ENCODE results near the gene IL17RB.

The IL17RB gene

DNA sequence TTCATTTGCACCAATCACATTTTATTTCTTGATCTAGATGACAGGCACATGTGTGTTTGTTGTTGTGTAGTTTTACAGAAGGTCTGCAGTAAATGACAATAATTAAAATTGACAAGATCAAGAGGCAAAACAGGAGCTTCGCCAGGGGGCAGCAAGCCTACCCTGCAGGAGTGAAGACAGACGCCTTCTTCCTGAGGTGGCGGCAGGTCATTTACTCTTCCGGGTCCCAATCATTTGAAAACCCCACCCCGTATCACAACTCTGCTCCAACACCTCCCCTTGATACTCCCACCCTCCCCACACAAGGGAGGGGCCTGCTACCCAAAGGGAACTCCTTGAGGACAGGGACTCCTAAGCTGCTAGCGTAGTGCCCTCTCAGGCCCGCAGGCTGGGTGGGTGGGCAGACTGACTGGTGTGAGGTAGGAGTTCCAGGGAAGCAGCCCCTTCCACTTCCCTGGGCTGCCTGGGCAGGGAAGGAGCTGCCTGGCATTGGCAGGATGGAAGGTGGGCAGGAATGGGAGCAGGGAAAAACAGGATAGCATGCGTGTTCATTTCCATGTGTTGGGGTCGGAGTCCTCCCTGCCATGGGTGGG, 13.2 kb upstream of the IL17RB start:
- no peak for DNase-seq (ENCODE audit: low read depth)

DNA sequence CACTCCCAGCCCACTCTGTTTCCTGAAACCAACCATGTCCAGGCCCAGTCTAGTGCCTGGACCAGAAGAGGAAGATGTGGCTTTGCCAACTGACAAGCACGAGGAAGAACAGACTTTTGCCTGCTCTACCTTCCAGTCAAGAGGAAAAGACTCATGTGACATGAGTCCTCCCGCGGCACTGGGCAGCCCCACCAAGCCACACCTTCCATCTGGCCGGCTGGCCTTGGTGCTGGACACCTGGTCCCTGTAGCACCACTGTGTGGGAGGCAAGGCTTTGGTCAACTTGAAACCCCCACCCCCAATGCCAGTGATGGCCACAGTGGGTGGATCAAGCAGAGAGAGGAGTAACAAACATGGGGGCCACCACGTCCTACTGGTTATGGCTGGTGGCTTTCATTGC, 12.7 kb upstream of the IL17RB start:
- no peak for DNase-seq (ENCODE audit: low read depth)

DNA sequence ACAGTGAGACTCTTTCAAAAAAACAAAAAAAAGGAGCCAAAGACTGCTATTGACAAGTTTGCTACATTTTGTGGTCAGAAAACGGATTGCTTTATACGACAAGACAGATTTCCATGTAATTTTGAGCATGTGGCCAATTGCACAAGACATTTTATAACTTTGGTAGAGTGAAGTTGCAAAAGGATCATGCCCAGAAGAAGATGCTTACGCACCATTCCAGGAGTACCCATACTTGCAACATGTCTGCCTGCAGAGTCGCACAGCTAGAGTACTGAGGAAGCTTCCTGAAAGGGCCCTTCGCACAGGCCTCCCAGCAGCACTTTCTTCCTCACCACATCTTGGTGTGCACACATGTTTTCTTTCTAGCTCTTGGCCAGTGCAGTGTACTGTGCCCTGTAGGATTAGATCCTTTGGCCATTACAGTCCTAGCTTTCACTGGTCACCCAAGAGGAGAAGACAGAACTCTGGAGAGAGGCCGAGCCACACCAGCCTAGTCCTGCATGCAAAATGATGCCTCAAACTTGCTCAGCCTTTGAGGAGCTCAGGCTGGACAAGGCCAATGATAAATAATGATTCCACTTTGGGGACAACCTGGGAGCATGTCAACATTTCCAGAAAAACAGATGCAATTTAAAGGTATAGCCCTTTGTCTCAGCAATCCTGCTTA, 11.8 kb upstream of the IL17RB start:
- no peak for DNase-seq (ENCODE audit: low read depth)

DNA sequence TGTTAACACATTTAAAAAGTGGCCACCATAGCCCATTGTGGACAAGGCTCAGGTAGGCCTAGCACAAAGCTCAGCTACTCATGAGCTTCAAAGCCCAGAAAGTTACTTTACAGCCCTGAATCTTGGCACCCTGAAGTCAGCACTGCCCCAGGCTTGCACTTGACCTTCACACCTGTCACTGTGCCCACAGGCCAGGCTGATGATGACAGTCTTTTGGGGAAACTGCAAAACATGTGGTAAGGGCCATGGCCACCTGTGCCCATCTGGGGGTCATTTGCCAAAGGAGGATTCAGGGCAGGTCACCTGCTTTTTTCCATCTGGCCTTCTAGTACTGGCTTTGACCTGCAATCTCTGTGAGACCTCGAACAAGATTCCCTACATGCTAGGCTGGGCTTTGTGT, 11.1 kb upstream of the IL17RB start:
- no peak for DNase-seq (ENCODE audit: low read depth)

DNA sequence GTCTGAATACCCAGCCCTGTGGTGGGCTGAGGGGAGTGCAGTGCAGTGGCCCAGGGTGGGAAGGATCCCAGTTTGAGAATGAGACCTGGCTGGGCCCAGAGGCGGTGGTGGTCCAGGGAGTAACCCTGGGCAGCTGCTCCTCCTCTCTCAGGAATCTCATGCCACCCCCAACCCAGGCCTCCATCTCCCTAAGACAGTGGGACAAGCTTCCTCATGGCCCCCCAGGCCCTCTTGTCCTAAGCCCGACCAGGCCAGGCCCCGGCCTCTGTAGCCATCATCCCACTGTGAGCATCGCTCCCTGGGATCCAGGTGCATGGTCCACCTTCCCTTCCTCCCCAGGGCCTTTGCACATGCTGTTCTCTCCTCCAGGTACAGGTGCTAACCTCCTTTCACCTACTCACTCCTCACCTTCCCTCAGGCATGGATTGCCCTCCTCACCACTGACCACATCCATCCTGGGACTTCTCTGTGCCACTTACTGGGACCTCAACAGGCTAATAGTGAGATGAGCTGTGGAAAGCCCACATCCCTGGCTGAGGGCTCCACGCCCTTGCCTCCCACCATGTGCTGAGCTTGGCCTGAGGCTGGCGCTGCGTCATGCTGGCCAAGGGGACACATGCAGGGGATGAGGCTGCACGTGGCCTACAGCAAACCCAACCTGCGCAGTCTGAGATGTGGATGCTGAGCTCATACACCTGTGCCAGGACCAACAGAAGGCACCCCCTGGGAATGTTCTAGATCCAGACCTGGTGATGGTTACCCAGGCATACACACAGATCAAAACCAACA, 10.1 kb upstream of the IL17RB start:
- DNase-seq (ENCODE audit: low read depth): no peak

DNA sequence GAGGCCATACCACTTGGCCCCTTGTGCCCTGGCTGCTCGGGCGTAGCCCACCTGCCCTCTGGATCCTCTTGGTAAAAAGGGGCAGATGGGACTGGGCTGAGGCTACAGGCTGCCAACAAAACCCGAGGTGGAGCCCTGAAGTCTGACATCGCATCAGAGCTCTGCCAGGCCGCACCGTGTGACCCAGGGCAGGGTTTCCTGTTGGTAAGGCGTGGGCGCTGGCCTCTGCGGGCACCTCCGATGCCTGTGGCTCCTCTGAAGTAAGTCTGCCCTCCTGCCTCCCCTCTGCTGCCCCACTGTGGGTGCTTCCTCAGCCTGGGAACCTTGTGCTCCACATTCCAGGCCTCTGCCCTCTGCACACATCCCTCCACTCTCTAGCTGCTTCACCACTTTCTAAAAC, 9.0 kb upstream of the IL17RB start:
- no peak for DNase-seq (ENCODE audit: low read depth)

DNA sequence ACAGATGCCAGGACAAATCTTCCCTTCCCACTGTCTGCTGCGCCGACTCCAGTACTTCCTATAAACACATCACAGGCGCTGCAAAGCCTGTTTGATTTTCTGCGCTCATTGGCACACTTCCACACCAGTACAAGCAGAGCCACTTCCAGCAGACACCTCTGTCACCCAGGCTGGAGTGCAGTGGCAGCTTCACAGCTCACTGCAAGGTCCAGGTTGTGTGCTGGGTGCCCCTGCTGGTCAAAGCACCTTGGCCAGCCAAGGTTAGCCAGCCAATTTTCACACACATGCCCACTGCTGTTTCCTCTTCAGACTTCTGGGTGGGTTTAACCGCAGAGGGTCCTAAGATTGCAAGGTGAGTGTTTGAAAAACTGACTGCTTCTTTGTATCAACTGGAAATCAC, 5.1 kb upstream of the IL17RB start:
- no peak for DNase-seq (ENCODE audit: low read depth)

DNA sequence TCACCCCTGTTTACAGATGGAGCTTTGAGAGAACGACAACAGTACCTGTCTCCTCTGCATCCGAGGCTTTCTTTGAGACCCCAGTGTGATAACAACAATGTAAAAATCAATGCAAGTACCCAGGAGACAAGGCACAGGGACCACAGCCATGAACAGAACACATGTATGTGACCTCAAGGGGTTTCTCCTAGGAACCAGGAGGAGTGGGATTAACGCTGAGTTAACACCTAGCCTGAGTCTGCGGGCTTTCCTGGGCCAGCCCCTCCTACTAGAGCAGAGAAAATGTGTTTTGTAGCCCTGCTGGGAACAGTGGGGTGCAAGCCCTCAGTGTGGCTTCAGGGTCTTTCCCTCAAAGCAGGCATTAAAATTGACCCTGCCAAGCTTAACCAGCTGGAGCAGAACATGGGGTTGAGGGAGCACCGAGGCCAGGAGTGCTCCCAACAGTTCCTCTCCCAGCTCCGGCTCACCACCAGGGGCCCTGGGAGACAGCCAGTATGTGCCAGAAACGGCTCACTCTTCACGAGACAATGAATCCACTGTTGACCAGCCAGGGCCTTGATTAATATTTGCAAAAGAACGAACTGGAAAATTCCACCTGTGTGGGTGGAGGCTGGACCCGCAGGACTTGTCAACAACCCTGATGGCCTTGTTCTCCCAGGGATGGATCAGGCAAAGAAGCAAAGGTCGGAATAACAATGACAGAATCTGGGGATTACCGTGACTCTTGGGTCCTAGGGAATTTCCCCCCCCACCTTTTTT, 3.8 kb upstream of the IL17RB start:
- DNase-seq (ENCODE audit: low read depth): no peak

DNA sequence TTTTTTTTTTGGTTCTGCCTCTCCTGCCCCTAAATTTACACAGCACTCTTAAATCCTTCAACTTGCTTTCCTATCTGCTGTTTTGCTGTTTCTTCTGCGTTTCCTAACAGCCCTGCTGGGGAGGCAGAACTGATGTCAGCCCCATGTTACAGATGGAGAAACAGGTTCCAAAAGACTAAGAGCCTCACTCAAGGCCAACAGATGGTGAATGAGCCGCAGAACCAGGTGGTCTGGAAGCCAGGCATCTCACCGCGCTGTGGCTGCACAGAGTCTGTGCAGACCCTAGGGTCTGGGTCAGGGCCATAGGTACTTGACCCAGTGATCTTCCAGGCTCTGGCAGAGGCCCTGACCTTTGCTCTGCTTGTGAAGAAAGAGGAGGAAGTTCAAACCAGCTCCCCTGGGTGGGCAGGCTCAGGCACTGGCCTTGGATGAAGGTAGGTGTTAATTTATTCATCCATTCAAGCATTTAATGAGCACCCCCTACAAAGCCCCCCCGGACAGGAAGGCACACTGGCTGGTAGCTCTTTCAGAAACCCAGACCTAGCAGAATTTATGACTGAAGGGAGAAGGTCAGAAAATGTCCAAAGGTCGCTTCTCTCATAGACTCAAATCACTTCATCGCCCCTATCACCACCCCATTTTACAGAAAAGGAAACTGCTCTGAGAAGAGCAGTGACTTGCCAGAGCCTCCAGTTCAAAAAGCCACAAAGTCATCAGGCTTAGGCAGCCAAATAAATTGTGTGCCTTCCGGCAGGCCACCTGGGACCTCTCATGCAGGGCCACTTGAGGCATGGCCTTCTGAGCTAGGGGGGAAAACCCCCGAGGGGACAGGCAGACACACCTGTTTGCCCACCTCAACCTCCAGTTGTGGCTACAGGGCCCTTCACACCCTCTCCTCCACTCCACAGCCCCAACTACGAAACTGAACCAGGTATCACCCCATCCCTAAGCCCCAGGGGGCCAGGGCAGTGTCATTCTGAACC, 2.9 kb upstream of the IL17RB start:
- DNase-seq (ENCODE audit: low read depth): no peak

DNA sequence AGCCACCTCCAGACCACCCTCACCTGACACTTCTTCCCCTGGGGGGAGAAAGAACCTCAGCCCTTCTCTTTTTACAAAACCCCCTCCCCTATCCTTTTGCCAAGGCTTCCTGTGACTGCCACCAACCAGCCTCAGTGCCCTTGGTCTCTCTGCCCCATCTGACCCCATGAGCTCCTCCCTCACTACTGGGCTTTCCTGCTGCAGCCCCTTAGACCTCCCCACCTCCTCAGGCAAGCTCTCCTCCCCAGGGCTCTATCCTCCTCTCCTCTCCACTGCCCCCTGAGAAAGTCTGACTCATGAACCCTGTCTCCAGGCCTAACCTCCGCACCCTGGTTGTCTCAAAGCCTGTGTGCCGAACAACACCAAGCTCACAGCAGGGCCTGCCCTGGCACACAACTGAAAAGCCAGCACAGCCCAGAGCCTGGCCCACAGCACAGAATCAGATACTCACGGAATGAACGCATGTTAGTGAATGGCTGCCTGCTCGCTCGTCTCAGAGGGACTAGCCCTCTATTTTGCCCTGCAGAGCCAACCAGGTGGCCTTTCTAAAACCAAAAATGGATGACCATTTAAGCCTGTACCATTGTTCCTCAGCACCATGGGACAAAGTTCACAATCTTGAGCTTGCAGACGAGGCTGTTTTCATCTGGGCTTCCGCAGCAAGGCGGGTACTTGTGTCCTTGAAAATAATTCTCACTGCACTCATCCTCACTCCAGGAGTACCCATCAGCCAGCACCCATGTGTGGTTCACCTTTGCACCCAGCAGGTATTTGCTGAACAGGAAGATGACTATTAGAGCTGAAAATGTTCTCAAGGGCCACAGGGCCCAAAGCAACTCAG, 1.9 kb upstream of the IL17RB start:
- DNase-seq (ENCODE audit: low read depth): no peak

DNA sequence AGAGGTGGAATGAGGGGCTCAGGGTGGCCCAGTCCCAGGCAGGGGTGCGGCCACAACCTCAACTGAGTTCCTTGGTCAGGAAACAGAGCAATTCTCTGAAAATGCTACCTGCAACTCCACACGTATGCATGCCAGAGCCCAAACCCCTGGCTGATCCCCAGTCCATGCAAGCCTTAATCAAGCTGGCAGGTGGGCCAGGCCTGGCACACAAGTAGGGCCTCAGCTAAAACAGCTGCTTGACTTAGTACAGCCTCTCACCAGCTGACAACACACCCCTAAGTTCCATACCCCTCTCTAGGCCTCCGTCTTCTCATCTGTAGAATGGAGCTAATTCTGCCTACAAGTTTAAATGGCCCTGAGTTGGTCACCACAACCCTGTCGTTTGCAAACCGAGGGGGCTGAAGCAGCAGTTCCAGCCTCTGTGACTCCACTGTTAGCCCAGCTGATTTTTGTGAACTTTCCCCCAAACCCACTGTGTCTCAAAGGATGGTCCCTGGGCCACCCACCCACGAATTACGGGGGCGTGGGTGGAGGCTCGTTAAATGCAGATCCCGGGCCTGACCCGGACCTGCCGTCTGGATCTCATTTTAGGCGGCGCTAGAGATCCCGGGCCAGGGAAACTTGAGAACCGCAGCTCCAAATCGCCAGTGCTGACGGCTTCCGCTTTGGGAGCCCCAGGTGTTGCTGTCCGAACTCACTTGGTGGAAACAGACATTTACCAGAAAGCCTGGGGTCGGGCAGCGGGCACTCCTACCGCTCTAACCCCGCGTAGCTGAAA, 1.1 kb upstream of the IL17RB start:
- DNase-seq (ENCODE audit: low read depth): no peak

DNA sequence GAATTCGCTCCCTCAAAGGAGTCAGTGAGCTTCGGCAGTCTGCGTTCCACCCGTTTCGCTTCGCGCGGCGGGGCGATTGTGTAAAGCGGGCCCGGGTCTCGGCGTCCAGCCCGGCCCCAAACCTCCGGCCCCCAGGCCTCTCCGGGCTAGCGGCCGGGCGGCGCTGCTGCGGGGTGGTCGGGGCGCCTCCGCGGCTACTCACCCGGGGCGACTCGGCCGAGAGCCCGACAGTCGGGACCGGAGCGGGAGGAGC, 561 bp upstream of the IL17RB start:
- DNase-seq (ENCODE audit: low read depth): no peak

DNA sequence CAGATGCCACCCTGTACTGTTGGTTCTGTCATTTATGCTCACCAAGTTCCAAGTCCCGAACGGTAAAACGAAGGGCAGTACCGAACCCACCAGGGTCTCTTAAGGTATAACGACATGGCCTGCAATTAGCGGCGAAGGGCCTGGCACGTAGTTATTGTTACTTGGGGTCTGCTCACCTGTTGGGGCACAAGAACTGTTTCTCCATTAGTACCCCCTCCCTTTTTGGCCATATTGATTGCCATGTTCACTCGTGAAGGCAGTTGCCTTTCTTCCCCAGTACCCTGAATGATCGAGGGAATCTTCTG, 435 bp downstream of the IL17RB start:
- DNase-seq (ENCODE audit: low read depth): no peak

DNA sequence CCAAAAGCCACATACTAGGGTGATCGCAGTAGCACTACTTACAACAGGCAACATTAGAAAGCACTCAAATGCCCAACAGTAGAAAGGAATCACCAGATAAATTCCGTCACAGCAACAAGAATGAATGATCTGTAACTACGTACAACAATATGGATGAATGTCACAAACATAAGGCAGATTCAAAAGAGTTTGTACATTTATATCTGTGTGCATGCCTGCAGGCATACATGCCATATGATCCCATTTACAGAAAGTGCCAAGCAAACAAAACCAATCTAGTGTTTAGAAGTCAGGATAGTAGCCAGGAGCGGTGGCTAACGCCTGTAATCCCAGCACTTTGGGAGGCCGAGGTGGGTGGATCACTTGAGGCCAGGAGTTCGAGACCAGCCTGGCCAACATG, 3.5 kb downstream of the IL17RB start:
- DNase-seq (ENCODE audit: low read depth): no peak

DNA sequence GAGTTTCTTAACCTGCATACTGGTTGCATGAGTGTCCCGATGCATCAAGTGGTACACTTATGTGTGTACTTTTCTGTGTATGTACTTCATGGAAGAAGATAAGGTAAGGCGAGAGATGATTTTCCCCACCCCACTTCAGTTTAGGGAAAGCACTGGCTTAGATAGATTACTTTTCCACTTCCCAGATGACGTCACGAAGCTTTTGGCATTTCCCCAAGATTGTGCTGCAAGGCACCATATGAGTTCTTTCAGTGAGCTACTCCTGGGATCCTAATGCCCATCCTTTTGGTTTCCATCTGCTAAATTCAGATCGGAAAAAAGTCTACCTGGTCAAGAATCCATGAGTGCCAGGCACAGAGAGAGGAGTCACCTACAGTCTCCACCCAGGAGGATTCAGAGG, 4.5 kb downstream of the IL17RB start:
- DNase-seq (ENCODE audit: low read depth): no peak

DNA sequence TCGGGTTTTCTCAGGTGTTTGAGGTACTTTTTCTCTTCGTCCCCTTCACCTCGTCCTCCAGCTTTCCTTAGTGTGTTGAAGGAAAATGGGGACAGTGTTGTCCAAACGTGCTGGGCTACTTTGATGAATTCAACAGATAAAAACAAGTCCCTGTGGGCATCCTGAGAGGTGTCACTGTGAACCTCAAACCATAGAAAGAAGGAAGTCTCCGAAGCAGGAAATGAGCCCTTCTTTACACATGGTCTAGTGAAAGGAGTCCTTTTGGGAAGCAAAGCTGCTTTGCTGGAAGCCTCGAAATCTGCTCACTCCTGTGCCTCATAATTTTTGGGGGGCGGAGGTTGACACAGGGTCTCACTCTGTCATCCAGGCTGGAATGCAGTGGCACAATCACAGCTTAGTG, 10.6 kb downstream of the IL17RB start:
- DNase-seq (ENCODE audit: low read depth): no peak

DNA sequence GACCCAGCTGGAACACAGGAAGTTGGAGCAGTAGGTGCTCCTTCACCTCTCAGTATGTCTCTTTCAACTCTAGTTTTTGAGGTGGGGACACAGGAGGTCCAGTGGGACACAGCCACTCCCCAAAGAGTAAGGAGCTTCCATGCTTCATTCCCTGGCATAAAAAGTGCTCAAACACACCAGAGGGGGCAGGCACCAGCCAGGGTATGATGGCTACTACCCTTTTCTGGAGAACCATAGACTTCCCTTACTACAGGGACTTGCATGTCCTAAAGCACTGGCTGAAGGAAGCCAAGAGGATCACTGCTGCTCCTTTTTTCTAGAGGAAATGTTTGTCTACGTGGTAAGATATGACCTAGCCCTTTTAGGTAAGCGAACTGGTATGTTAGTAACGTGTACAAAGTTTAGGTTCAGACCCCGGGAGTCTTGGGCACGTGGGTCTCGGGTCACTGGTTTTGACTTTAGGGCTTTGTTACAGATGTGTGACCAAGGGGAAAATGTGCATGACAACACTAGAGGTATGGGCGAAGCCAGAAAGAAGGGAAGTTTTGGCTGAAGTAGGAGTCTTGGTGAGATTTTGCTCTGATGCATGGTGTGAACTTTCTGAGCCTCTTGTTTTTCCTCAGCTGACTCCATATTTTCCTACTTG, 11.9 kb downstream of the IL17RB start:
- DNase-seq (ENCODE audit: low read depth): no peak

DNA sequence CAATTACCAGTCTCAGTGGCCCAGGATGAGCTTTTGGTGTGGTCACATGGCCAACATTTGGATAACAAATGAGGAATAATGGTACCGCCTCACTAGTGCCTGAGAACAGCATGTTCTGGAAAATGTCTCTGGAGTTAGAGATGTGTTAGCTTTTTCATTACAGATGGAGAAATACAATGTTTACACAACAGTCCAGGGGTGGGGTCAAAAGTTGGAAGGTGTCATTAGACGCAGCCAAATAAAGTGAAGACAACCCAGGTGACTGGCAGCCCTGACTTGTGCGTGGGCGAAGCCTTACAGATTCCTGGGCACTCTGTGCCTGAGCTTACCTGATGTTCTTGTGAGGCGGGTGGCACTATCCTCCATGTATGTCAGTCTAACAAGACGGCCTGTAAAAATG, 12.8 kb downstream of the IL17RB start:
- no peak for DNase-seq (ENCODE audit: low read depth)

DNA sequence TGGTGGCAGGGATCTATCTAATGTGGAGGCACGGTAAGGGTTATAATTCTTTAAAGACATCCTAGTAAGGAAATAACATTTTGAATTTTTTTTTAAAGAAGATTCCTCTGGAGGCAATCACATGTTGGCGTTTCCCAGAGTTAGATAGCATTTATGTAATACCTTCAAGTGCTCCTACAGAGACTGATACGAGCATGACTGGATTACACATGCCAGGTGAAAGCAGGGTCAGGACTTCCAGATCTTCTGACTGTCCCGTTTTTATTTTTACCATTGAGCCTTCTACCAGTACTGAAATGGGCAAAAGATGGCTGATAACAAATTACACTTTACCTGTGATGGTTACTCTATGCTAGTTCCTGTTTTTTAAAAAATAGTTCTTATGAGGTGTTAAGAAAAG, 13.8 kb downstream of the IL17RB start:
- no peak for DNase-seq (ENCODE audit: low read depth)

DNA sequence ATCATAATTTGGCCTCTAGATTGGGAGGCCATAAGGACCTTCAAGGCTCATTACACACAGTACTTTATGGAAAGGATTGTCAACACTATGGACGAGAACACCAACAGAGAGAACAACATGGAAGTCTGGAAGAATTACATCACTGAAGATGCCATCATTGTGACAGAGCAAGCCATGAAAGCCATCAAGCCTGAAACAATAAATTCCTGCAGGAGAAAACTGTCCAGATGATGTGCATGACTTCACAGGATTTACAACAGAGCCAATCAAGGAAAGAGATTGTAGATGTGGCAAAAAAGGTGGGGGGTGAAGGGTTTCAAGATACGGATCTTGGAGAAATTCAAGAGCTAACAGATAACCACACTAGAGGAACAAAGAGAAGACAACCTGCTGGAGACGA, 15.9 kb downstream of the IL17RB start:
- DNase-seq (ENCODE audit: low read depth): no peak
